ENCODE data around the gene DOCK3.
"Not testable (repeated sequence)": the region's sequence is repeated elsewhere in the genome, so short reads cannot be mapped to it uniquely, and the experiment has no call there.

The DOCK3 gene

DNA sequence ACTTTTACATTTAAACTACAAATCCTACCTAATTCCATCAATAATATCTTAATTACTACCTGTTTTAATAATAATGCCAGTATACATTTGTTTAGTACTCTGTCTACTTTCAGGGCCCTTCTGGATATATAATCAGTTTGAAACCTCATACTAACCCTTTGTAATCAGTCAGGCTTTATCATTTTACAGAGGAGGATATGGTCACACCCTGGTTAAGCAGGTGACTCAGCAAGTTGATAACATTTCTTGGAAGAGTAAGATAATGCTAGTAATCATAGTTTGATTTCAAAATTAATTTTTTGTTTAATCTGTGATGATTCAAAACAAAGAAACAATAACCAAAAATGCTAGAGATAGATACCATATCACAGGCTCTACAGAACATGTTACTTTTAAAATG lies 502.2 kb downstream of the DOCK3 start:
- DNase-seq (ENCODE audit: extremely low read depth in 1 of 2, low read depth in 1 of 2): no peak

DNA sequence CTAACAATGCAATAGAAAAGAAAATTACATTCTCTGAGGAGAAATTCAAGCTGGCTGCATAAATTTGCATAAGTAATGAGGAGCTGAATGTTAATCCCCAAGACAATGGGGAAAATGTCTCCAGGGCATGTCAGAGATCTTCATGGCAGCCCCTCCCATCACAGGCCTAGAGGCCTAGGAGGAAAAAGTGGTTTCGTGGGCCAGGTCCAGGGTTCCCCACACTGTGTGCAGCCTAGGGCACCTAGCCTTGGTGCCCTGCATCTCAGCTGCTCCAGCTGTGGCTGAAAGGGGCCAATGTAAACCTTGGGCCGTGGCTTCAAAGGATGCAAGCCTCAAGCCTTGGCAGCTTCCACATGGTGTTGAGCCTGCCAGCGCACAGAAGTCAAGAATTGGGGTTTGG lies 511.7 kb downstream of the DOCK3 start:
- not testable (repeated sequence) for DNase-seq (ENCODE audit: extremely low read depth in 1 of 2, low read depth in 1 of 2)

GRCh38 chr3:51190199-51190598 lies 515.5 kb downstream of the DOCK3 start:
- DNase-seq (ENCODE audit: extremely low read depth in 1 of 2, low read depth in 1 of 2): no peak

DNA sequence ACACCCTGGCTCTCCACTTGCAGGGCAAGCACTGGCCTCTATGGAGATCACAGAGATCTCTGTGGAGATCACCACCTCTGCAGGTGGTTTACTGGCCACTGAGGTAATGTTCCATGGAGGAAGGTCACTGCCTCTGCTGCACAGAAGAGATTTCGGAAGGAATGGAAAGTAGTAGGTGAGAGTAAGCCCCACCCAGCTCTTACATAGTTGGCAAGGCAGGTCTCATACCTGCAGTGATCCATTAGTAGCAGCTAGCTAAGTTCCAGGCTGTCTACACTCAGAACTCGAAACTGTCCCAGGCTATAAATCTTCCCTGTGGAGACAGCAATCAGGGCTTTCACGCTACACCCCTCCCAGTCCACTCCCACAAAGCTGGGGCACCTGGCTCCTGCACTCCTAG lies 516.1 kb downstream of the DOCK3 start:
- no peak for DNase-seq (ENCODE audit: extremely low read depth in 1 of 2, low read depth in 1 of 2)

GRCh38 chr3:51191768-51192167 lies 517.0 kb downstream of the DOCK3 start:
- DNase-seq (ENCODE audit: extremely low read depth in 1 of 2, low read depth in 1 of 2): no peak

- DNase-seq (ENCODE audit: extremely low read depth in 1 of 2, low read depth in 1 of 2): no peak
Measured at GRCh38 chr3:51198477-51198876, 523.8 kb downstream of the DOCK3 start.

- DNase-seq (ENCODE audit: extremely low read depth in 1 of 2, low read depth in 1 of 2): not testable (repeated sequence)
Measured at GRCh38 chr3:51199296-51199695, 524.6 kb downstream of the DOCK3 start.

GRCh38 chr3:51216291-51216690 lies 541.6 kb downstream of the DOCK3 start:
- no peak for DNase-seq (ENCODE audit: extremely low read depth in 1 of 2, low read depth in 1 of 2)

DNA sequence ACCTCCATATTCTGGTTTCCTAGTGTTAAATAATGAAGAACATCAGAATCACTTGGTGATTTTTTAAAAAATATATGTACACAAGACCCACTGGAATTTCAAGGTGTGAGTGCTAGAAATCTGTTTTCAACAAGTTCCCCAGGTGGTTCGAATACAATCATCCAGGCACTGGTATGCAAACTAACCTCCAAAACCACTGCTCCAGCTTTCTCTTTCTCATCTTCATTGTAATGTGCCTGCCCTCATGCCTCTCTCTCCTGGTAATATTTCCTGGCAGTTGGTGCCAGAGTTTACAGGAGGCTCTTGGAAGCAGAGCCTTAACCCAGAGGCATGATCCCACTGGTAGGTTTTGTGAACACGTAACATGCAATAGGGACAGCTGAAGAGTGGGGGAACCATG lies 547.2 kb downstream of the DOCK3 start:
- DNase-seq (ENCODE audit: extremely low read depth in 1 of 2, low read depth in 1 of 2): no peak

DNA sequence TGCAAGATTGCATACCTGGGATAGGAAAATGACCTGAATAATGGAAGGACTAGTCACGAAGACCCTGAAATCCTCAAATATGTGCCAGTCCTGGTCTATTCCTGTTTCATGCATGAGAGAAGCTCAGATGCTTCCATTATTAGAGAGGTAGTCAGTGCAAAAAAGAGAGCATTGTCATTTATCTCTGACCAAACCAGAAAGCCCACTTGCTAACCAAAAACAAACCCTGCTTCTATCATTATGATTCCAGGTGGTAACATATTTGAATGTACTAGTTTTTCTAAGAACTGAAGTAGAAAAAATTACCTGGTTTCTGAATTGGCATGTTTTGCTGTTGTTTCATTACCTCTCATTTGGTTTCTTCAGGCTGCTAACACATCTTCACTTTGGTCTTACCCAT lies 549.6 kb downstream of the DOCK3 start:
- DNase-seq (ENCODE audit: extremely low read depth in 1 of 2, low read depth in 1 of 2): no peak

DNA sequence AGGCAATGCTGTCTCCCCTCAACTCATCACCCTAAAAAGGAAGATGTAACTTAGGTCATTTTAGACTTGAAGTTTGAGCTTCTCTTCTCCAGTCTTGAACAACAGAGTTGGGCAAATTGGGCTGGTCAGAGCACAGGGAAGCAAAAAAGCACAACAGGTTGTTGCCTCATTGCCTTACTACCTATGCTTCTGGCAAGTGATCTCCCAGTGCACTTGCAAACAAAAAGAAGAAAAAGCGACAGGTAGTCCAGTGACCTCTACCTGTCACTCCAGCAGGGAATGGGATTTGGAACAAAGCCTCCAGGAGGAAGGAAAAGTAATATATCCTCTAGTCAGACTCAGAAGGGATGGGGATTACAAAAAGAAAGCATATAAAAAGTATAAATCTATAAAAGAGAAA lies 550.1 kb downstream of the DOCK3 start:
- no peak for DNase-seq (ENCODE audit: extremely low read depth in 1 of 2, low read depth in 1 of 2)

- DNase-seq (ENCODE audit: extremely low read depth in 1 of 2, low read depth in 1 of 2): no peak
Measured at GRCh38 chr3:51242939-51243338, 568.2 kb downstream of the DOCK3 start.

- no peak for DNase-seq (ENCODE audit: extremely low read depth in 1 of 2, low read depth in 1 of 2)
Measured at GRCh38 chr3:51243924-51244323, 569.2 kb downstream of the DOCK3 start.

- DNase-seq (ENCODE audit: extremely low read depth in 1 of 2, low read depth in 1 of 2): no peak
Measured at GRCh38 chr3:51245867-51246266, 571.1 kb downstream of the DOCK3 start.

GRCh38 chr3:51257870-51258269 lies 583.1 kb downstream of the DOCK3 start:
- DNase-seq (ENCODE audit: extremely low read depth in 1 of 2, low read depth in 1 of 2): no peak

- not testable (repeated sequence) for DNase-seq (ENCODE audit: extremely low read depth in 1 of 2, low read depth in 1 of 2)
Measured at GRCh38 chr3:51264166-51264565, 589.4 kb downstream of the DOCK3 start.

GRCh38 chr3:51268132-51268531 lies 593.4 kb downstream of the DOCK3 start:
- no peak for DNase-seq (ENCODE audit: extremely low read depth in 1 of 2, low read depth in 1 of 2)

GRCh38 chr3:51269466-51269865 lies 594.7 kb downstream of the DOCK3 start:
- no peak for DNase-seq (ENCODE audit: extremely low read depth in 1 of 2, low read depth in 1 of 2)

DNA sequence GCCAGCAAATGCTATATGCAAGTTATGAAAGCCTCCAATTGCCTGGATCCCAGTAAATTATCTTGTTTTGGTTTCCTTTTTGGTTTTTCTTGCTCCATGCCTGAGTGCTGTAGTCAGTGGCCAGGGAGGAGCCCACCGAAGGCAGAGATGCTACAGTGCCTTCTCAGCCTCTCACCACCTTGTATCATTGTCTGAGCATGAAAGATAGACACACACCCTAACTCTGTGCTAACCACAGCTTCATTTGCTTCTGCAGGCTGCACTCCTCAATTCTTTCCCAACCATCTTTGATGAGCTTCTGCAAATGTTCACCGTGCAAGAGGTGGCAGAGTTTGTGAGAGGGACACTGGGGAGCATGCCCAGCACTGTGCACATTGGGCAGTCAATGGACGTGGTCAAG lies 595.8 kb downstream of the DOCK3 start:
- no peak for DNase-seq (ENCODE audit: extremely low read depth in 1 of 2, low read depth in 1 of 2)

GRCh38 chr3:51271172-51271571 lies 596.4 kb downstream of the DOCK3 start:
- DNase-seq (ENCODE audit: extremely low read depth in 1 of 2, low read depth in 1 of 2): no peak

DNA sequence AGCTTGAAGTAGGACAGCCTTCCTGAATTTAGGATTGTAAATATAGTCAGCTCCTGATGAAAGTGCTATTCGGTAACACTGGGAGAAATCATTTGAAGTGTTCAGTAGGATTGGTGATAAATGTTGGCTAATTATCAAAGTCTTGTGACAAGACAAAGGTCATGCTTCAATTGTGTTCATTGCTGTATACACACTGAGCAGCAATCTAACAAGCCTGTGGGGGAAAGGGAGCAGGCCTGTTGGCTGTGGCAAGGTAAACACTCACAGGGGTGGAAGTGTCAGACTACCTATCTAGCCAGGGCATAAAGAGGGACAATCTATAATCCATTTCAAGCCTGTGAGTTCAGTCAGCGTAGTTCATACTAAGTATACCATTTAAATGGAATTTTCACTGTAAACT lies 599.3 kb downstream of the DOCK3 start:
- DNase-seq (ENCODE audit: extremely low read depth in 1 of 2, low read depth in 1 of 2): no peak

DNA sequence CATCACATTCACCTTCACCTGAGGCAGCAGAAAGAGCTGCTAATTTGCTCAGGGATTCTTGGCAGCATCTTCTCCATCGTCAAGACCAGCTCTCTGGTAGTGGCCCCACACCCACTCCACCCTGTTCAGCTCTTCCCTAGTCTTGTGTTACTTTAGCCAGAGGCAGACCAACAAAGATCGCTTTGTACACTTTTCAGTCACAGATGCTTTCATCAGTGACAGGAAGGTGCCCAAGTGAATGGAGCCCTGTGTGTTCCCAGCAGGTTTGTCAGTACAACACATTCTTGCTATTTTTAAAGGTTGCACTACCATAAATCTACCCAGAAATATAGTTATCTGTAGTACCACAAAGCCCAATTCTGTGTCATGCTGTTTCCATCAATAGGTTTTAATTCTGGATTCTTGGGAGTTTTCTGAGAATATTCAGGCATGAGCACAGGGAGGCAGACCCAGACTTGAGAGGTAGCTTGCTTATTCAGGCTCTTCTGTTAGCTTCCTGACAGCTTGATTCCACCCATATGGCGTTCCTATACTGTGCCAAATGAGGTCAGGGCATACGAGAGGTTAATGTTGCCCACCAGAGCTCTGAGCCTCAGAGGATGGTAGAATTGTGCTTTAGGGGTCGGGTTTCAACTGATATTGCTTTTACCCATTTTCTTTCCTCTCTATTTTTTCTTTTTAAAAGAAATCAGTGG lies 600.5 kb downstream of the DOCK3 start:
- no peak for DNase-seq (ENCODE audit: extremely low read depth in 1 of 2, low read depth in 1 of 2)

DNA sequence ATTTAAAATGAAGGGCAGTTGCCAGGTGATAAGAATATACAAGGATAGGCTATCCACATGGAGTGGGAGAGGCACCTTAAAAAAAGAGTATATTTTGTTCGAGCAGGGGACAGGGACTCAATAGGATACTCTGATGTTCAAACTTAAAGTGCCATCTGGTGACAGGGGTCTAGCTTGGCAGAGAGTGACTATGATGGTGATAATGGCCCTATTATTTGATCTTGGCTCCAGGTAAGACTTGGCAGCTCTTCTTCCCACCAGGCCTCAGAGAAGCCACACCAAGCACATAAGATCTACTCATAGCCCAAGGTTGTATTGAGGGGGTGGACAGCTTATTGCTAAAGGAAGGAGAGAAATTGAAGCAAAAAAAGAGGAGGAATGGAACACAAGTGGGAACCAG lies 601.3 kb downstream of the DOCK3 start:
- no peak for DNase-seq (ENCODE audit: extremely low read depth in 1 of 2, low read depth in 1 of 2)
